K562 (cell line): Measurements from ENCODE around the gene VWA1. TPM values are rescaled to one million over a fixed set of nuclear protein-coding genes. Genes with fewer than 3 reads are reported as not detected.

Source experiments
- ATAC-seq: fragments of 200-7000 bp; cut with Tn5 transposase; 3 replicates; pipeline ENCODE4 v1.9.1; 2020; ENCODE audit warnings: moderate library complexity
- BruUV-seq: library from RNA; stranded (reverse); fragments of 400-500 nt; replicated peaks from 2 replicates; lab custom pipeline; 2021; lab: Mats Ljungman, UMichigan
- CTCF ChIA-PET: fragments of 300-600 bp; formaldehyde crosslinking; extraction: SDS; loops from one replicate; lab custom pipeline; 2021; ENCODE audit warnings: low intra/inter-chr PET ratio; lab: Yijun Ruan, JAX
- POLR2A ChIA-PET: fragments of 300-600, 350-650 bp; sonication (Branson Sonifier 250); formaldehyde crosslinking; extraction: SDS; loops from one replicate; lab custom pipeline; 2021; ENCODE audit warnings: antibody characterized with exemption, inconsistent platforms; lab: Yijun Ruan, JAX
- DNase-seq, 4 experiments: peaks; one replicate each; pipeline versions ENCODE4 v3.0.0 to v3.0.0-alpha.2; 2011 to 2018; ENCODE audit warnings: low spot score in 3 of 4, mixed read lengths in 3 of 4; ENCODE audit errors: extremely low read depth in 1 of 4
- FAIRE-seq: peaks from 2 replicates; lab custom pipeline; 2011; peaks lifted over from hg19 to GRCh38; lab: Jason Lieb, UNC
- H2AFZ ChIP-seq: 2 replicates; pipeline ENCODE4 v1.6.0; 2011; ENCODE audit warnings: low read depth, low read length, control low read depth, inconsistent platforms
- H3K27ac ChIP-seq: fragments of 200-600 bp; 3 replicates; pipeline ENCODE4 v1.8.0; 2011; ENCODE audit warnings: low read depth, mild to moderate bottlenecking, control low read depth, inconsistent platforms, low read length, moderate library complexity, mixed read lengths; ENCODE audit errors: extremely low read depth
- H3K27me3 ChIP-seq, 2 experiments: fragments of 300-600 bp in 1 of 2; 2 replicates in 1 of 2; 3 replicates in 1 of 2; pipeline versions ENCODE4 v1.6.0 to v1.8.0; 2011; ENCODE audit warnings: inconsistent platforms in 2 of 2, low read length in 2 of 2, mild to moderate bottlenecking in 1 of 2, mixed read lengths in 1 of 2, moderate library complexity in 1 of 2; ENCODE audit not compliant: control insufficient read depth in 2 of 2, insufficient read depth in 2 of 2
- H3K36me3 ChIP-seq: fragments of 300-600 bp; 3 replicates; pipeline ENCODE4 v1.8.0; 2011; ENCODE audit warnings: mild to moderate bottlenecking, low read length, inconsistent platforms; ENCODE audit not compliant: control insufficient read depth, insufficient read depth
- H3K4me1 ChIP-seq, 2 experiments: fragments of 200-600 bp in 1 of 2; replicated peaks in 1 of 2; 2 replicates in 1 of 2; 3 replicates in 1 of 2; pipeline versions ENCODE4 v1.5.1 to v1.8.0; 2011; ENCODE audit warnings: inconsistent platforms in 2 of 2, low read length in 2 of 2, mild to moderate bottlenecking in 1 of 2, mixed read lengths in 1 of 2, moderate library complexity in 1 of 2; ENCODE audit not compliant: control insufficient read depth in 2 of 2, insufficient read depth in 2 of 2
- H3K4me2 ChIP-seq: 2 replicates; pipeline ENCODE4 v1.6.1; 2011; ENCODE audit warnings: low read length, control low read depth, inconsistent platforms, mixed read lengths; ENCODE audit not compliant: insufficient read depth
- H3K4me3 ChIP-seq: fragments of 200-600 bp; sonication (generic), shearing (Covaris generic); 2 replicates; pipeline ENCODE4 v1.5.1; 2016; ENCODE audit warnings: control low read depth, inconsistent platforms
- H3K79me2 ChIP-seq: fragments of 200-600 bp; 3 replicates; pipeline ENCODE4 v1.8.0; 2011; ENCODE audit warnings: low read length, inconsistent platforms; ENCODE audit not compliant: control insufficient read depth, insufficient read depth
- H3K9ac ChIP-seq, 2 experiments: 2 replicates each; pipeline versions ENCODE4 v1.6.0 to v1.6.1; 2011; ENCODE audit warnings: low read depth in 2 of 2, low read length in 2 of 2, control low read depth in 1 of 2, inconsistent platforms in 1 of 2, mild to moderate bottlenecking in 1 of 2, mixed read lengths in 1 of 2; ENCODE audit not compliant: insufficient read depth in 1 of 2
- H3K9me1 ChIP-seq: one replicate; pipeline ENCODE4 v1.6.0; 2011; ENCODE audit warnings: inconsistent platforms, mild to moderate bottlenecking, low read length, moderate library complexity; ENCODE audit not compliant: control insufficient read depth, insufficient read depth
- H3K9me3 ChIP-seq: replicated peaks from 2 replicates; pipeline ENCODE4 v1.5.1; 2011; ENCODE audit warnings: low read depth, low read length, inconsistent platforms; ENCODE audit not compliant: control insufficient read depth, insufficient read depth
- H4K20me1 ChIP-seq: replicated peaks from 2 replicates; pipeline ENCODE4 v1.6.1; 2011; ENCODE audit warnings: low read length, inconsistent platforms, mixed read lengths; ENCODE audit not compliant: control insufficient read depth, insufficient read depth
- BRD9 ChIP-seq: fragments of 450-650 bp; IDR thresholded peaks from 2 replicates; pipeline ENCODE4 v1.6.1; 2018; ENCODE audit warnings: low read depth; ENCODE audit not compliant: partially characterized antibody
- CHD4 ChIP-seq: fragments of 200-600 bp; sonication (generic); IDR thresholded peaks from 3 replicates; pipeline ENCODE4 v1.6.1; 2012; ENCODE audit warnings: low read depth, mild to moderate bottlenecking, mixed read lengths, low read length, inconsistent platforms; ENCODE audit not compliant: insufficient read depth, insufficient replicate concordance, poor library complexity, severe bottlenecking
- ETV1 ChIP-seq: fragments of 450-650 bp; conservative IDR thresholded peaks from 2 replicates; pipeline ENCODE4 v1.6.1; 2016; ENCODE audit warnings: missing genetic modification characterization, control low read depth, low read depth, missing compliant biosample characterization
- FUS ChIP-seq: fragments of 200-400 bp; formaldehyde crosslinking; optimal IDR thresholded peaks from 2 replicates; pipeline ENCODE3; 2017; ENCODE audit warnings: low read depth, low read length
- MAZ ChIP-seq, 2 experiments: fragments of 450-650 bp in 1 of 2; sonication (generic) in 1 of 2; formaldehyde crosslinking; IDR thresholded peaks in 1 of 2; conservative IDR thresholded peaks in 1 of 2; 2 replicates each; pipeline versions ENCODE4 v1.4.0 to v1.5.0; 2020; ENCODE audit warnings: mild to moderate bottlenecking in 1 of 2, missing genetic modification reagents in 1 of 2
- NR2C1 ChIP-seq, 2 experiments: fragments of 450-650 bp; IDR thresholded peaks; 2 replicates each; pipeline ENCODE4 v1.6.1; 2017; ENCODE audit warnings: mild to moderate bottlenecking in 2 of 2, antibody characterized with exemption in 1 of 2, inconsistent platforms in 1 of 2, missing compliant biosample characterization in 1 of 2, missing genetic modification characterization in 1 of 2
- NR2C2 ChIP-seq, 2 experiments: fragments of 200-800 bp in 1 of 2; sonication (Bioruptor generic) in 1 of 2; sonication (generic) in 1 of 2; formaldehyde crosslinking in 1 of 2; IDR thresholded peaks; 2 replicates each; pipeline versions ENCODE4 v1.6.1 to v1.8.0; 2016 to 2022; ENCODE audit warnings: mild to moderate bottlenecking in 1 of 2, missing compliant biosample characterization in 1 of 2, missing genetic modification characterization in 1 of 2, missing genetic modification reagents in 1 of 2
- RFX1 ChIP-seq: fragments of 450-650 bp; IDR thresholded peaks from 2 replicates; pipeline ENCODE4 v1.6.1; 2016; ENCODE audit warnings: mild to moderate bottlenecking, moderate library complexity
- SMAD2 ChIP-seq: fragments of 150-350 bp; IDR thresholded peaks from 2 replicates; pipeline ENCODE4 v1.6.1; 2014; ENCODE audit warnings: low read depth, mild to moderate bottlenecking, low read length
- ZC3H11A ChIP-seq: IDR thresholded peaks from 2 replicates; pipeline ENCODE4 v1.6.1; 2012; ENCODE audit warnings: low read depth, low read length, improper control_type of control experiment
- ZKSCAN8 ChIP-seq: fragments of 200-800 bp; sonication (Bioruptor generic); IDR thresholded peaks from 2 replicates; pipeline ENCODE4 v1.6.1; 2016; ENCODE audit warnings: missing genetic modification characterization, missing compliant biosample characterization
- ZNF408 ChIP-seq: fragments of 250-450 bp; sonication (Bioruptor Pico); IDR thresholded peaks from 2 replicates; pipeline ENCODE4 v1.4.0; 2020; ENCODE audit warnings: low read depth, mild to moderate bottlenecking, moderate library complexity
- WGBS: fragments of 100-300 bp; shearing (Covaris generic); methylation state at CpG from one replicate; pipeline ENCODE4 v1.1.6; 2016; ENCODE audit warnings: low coverage, mixed read lengths; ENCODE audit not compliant: insufficient coverage; ENCODE audit errors: missing lambda C conversion rate; 5-methylcytosine and 5-hydroxymethylcytosine counted together
- in situ Hi-C: fragments of 300-500 bp; cut with MboI; formaldehyde crosslinking; loops from 4 replicates; pipeline ENCODE4 v1.15.0; 2018; ENCODE audit warnings: inconsistent platforms, mixed read lengths
- intact Hi-C: fragments of 100-400 bp; cut with micrococcal nuclease; formaldehyde crosslinking; loops from 2 replicates; pipeline ENCODE4 v1.14.2; 2022
- polyA plus RNA-seq, 8 experiments: library from polyadenylated mRNA; depleted of rRNA in 4 of 8; stranded (reverse) in 5 of 8; unstranded in 3 of 8; fragments of >200 nt; fragmentation: Nextera tagmentation in 2 of 8; fragmentation: Illumina TruSeq in 1 of 8; extraction: Ambion mirVana in 2 of 8; extraction: Trizol in 1 of 8; gene quantifications; 2 replicates each; pipeline versions ENCODE4 v1.2.1 to v1.2.3, GENCODE V29; 2011 to 2014; ENCODE audit warnings: inconsistent platforms in 1 of 8, missing spikeins in 1 of 8
- total RNA-seq, 7 experiments: library from RNA; depleted of rRNA in 6 of 7; stranded (reverse); fragments of >200 nt in 6 of 7; fragmentation: Illumina TruSeq in 2 of 7; extraction: Trizol in 2 of 7; gene quantifications; 2 replicates each; pipeline versions ENCODE4 v1.2.1 to v1.2.3, GENCODE V29; 2011 to 2021; ENCODE audit warnings: low replicate concordance in 1 of 7
- TF ChIP-seq, protein P1 (sequence below), 3 experiments: fragments of 200-800 bp in 1 of 3; sonication (Bioruptor generic) in 1 of 3; sonication (generic) in 1 of 3; formaldehyde crosslinking in 1 of 3; IDR thresholded peaks; 2 replicates each; pipeline versions ENCODE4 v1.6.1 to v1.8.0; 2016 to 2022; ENCODE audit warnings: mild to moderate bottlenecking in 2 of 3, missing compliant biosample characterization in 2 of 3, missing genetic modification characterization in 2 of 3, missing genetic modification reagents in 1 of 3
- TF ChIP-seq, protein P2 (sequence below): sonication (generic); formaldehyde crosslinking; IDR thresholded peaks from 2 replicates; pipeline ENCODE4 v1.8.0; 2023; ENCODE audit warnings: mild to moderate bottlenecking, missing genetic modification reagents

VWA1 gene
- total and polyA plus RNA-seq, 9 of the 15 experiments (the other 6 are each of a cell fraction or from before 2014, with no cell fraction given) = 0.01 to 6.4 (median 0.85) TPM

DNA sequence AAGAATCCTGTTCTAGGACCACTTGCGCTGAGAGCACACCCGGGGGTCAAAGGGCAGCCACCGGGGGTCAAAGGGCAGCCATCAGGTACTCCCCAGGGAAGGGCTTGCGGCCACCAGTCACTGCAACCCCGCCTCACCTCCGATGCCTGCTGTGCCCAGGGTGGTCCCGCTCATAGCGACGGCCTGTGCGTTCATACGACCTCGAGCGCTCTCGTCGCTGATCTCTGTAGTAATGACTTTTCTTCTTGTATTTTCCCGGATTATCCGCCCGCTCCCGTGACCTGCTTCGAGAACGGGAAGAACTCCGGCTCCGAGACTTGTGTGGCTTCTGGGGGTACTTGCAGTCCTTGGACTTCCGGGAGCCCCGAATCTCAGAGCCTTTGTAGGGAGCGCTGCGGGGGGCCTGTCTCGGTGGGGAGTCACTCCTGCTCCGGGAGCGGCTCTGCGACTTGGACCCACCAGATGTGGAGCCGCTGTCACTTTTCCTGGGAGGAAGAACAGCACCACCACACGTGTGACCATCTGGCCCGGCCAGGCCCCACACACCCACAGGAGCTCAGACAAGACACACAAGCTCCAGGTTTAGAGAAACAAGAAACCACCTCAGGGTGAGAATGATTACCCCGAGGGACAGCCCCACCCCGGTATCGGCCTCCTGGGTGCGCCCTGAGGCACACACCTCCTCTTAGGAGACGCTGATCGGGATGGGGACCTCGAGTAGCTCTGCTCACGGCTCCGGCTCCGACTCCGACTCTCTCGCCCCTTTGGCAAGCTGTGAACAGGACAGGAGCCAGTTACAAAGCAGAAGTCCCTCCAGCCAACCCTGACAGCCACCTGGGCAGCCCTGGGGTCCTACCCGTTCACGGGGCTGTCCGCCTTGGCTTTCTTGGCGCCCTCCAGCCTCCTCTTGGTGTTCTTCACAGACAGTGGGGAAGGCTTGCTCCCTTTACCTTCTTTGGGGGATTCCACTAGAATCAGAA lies 48.1 kb upstream of the VWA1 start:
- Histone ChIP-seq H3K79me2 (0 out of 3 replicates have a peak, but pooled peaks cover 5% of the 10 kb centered on the region), H4K20me1 (no peaks in the 10 kb centered on the region), H3K9me1 (no peaks in the 10 kb centered on the region), H3K4me2 (no peak overlapping the region), H3K9ac (no peak overlapping the region), H3K4me1 (peaks cover 6 to 12% of the 10 kb centered on the region in 2 experiments; a peak in 4 of 5 replicates), H3K9me3 (no peaks in the 10 kb centered on the region), H3K27me3 (no peaks in the 10 kb centered on the region), H3K4me3 (no peak overlapping the region), H3K27ac (no peak overlapping the region), H2AFZ (no peak overlapping the region), H3K36me3 (peaks cover 71% of the 10 kb centered on the region)
- WGBS = 98% methylated on average over 47 of the region's 50 CpGs
- ChIA-PET CTCF (no interaction called here), POLR2A (interaction anchor here (0.6 to 7.1 kb wide), 9 partner anchors 10 to 519 kb away, joined by 3 to 58 read pairs (median 3); partner anchors contain the start of genes AURKAIP1 and CCNL2)
- FAIRE-seq (no peak), ATAC-seq (no peak), DNase-seq (peak in 1 of 4 experiments; percentile 42)
- in situ Hi-C loops (no loop called here), intact Hi-C loops (no loop called here)
- BruUV-seq = no TSS peak
- TF ChIP-seq ZNF408 (CRISPR knock-in tag) = no peak
- TF ChIP-seq MAZ (CRISPR knock-in tag; conservative IDR thresholded peaks at IDR 0.05 in 1 of 2, IDR thresholded peaks at IDR 0.05 in 1 of 2) = no peak
- TF ChIP-seq ZC3H11A = no peak
- TF ChIP-seq BRD9 = no peak
- TF ChIP-seq ZKSCAN8 (CRISPR knock-in tag) = no peak
- TF ChIP-seq, protein P1, sequence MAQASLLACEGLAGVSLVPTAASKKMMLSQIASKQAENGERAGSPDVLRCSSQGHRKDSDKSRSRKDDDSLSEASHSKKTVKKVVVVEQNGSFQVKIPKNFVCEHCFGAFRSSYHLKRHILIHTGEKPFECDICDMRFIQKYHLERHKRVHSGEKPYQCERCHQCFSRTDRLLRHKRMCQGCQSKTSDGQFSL (CRISPR knock-in tag; IDR thresholded peaks at IDR 0.05) = no peak
- TF ChIP-seq, protein P1 (tag; IDR thresholded peaks at IDR 0.05) = no peak
- no peak for TF ChIP-seq FUS
- TF ChIP-seq ETV1 = no peak
- peak; percentile 92 for TF ChIP-seq NR2C1 (IDR thresholded peaks at IDR 0.05)
- peak; percentile 92 for TF ChIP-seq NR2C1 (tag; IDR thresholded peaks at IDR 0.05)
- TF ChIP-seq NR2C2 (CRISPR knock-in tag; IDR thresholded peaks at IDR 0.05) = peak; percentile 89
- peak; percentile 81 for TF ChIP-seq NR2C2 (tag; IDR thresholded peaks at IDR 0.05)
- TF ChIP-seq SMAD2 = no peak
- TF ChIP-seq, protein P2, sequence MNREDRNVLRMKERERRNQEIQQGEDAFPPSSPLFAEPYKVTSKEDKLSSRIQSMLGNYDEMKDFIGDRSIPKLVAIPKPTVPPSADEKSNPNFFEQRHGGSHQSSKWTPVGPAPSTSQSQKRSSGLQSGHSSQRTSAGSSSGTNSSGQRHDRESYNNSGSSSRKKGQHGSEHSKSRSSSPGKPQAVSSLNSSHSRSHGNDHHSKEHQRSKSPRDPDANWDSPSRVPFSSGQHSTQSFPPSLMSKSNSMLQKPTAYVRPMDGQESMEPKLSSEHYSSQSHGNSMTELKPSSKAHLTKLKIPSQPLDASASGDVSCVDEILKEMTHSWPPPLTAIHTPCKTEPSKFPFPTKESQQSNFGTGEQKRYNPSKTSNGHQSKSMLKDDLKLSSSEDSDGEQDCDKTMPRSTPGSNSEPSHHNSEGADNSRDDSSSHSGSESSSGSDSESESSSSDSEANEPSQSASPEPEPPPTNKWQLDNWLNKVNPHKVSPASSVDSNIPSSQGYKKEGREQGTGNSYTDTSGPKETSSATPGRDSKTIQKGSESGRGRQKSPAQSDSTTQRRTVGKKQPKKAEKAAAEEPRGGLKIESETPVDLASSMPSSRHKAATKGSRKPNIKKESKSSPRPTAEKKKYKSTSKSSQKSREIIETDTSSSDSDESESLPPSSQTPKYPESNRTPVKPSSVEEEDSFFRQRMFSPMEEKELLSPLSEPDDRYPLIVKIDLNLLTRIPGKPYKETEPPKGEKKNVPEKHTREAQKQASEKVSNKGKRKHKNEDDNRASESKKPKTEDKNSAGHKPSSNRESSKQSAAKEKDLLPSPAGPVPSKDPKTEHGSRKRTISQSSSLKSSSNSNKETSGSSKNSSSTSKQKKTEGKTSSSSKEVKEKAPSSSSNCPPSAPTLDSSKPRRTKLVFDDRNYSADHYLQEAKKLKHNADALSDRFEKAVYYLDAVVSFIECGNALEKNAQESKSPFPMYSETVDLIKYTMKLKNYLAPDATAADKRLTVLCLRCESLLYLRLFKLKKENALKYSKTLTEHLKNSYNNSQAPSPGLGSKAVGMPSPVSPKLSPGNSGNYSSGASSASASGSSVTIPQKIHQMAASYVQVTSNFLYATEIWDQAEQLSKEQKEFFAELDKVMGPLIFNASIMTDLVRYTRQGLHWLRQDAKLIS (CRISPR knock-in tag) = no peak
- no peak for TF ChIP-seq RFX1
- no peak for TF ChIP-seq CHD4
